ENCODE results near the gene TBL1XR1.

The TBL1XR1 gene

DNA sequence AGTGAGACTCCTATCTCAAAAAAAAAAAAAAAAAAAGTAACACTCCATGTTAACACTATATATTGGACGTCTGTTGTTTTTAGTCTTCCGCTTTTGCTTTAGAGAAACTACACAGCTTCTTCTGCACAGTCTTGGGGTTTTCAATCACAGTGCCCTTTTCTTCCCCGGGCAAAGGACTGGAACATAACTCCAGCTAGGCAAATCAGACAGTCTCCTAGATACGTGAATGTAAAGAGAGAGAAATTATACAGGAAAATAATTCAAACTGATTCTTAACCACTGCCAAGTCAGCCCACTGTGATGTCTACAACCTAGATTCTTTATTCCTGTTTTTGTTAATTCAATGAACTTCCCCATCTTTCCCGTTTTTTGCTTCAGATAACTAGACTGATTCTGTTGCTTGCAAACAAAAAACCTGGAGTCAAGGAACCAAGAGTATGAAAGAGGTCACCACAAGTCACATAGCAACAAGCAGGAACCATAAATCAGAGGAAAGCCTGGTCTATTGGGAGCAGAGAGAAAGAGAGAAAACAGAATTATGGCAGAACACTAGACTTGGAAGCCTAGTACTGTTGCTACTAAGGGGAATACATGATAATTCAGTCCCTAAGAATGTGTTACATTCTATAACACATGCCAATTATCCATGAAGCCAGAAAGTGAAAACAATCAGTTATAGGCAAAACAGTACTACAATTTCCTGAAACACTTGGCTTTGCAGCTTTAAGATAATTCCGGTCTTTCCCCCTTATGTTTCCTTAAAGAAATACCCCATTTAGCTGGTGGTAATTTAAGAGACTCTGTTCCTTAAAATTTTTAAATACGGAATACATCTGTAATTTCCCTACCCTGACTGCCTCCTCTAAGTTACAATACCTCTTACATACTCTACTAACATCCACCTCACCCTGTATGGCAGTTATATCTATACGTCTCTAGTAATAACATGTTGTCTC lies 63.1 kb downstream of the TBL1XR1 start:
- no peak for DNase-seq (ENCODE audit: low read depth)
- TF ChIP-seq, protein P1, sequence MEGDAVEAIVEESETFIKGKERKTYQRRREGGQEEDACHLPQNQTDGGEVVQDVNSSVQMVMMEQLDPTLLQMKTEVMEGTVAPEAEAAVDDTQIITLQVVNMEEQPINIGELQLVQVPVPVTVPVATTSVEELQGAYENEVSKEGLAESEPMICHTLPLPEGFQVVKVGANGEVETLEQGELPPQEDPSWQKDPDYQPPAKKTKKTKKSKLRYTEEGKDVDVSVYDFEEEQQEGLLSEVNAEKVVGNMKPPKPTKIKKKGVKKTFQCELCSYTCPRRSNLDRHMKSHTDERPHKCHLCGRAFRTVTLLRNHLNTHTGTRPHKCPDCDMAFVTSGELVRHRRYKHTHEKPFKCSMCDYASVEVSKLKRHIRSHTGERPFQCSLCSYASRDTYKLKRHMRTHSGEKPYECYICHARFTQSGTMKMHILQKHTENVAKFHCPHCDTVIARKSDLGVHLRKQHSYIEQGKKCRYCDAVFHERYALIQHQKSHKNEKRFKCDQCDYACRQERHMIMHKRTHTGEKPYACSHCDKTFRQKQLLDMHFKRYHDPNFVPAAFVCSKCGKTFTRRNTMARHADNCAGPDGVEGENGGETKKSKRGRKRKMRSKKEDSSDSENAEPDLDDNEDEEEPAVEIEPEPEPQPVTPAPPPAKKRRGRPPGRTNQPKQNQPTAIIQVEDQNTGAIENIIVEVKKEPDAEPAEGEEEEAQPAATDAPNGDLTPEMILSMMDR (IDR thresholded peaks at IDR 0.05; ENCODE audit: low read length, missing control alignments): no peak
- no peak overlapping the region for H3K4me3 ChIP-seq (replicated peaks; ENCODE audit: low read depth, low read length)

DNA sequence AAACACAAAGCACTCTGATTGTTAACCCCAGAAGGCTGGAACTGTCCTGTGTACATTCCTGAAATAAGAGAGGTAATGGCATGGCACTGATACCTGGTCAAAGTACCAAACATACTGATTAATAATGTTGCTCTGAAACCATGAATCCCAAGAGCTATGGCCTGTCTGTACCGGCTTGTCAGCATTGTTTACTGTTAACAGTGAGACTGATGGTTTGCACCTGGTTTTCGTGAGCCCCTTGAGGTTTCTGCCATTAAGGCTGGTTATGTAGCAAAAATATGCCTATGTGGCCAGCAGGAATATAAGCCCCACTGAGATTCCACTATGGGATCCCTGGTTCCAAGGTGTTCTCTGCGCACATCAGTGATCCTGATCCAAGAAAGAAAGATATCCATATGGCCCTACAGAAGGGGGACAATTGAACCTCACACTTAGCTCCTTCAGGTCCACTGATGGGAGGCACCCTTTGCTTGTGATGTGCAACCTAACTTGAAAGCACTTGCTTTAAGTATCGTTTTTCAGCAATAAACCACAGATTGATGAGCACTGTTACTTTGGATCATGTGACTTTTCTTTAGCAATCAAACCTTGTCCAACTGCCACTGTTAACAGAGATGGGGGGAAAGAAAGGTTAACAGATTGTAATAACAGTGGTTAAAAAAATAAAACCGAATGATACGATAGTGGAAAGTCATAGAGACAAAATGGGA lies 65.2 kb downstream of the TBL1XR1 start:
- TF ChIP-seq, protein P1 (IDR thresholded peaks at IDR 0.05; ENCODE audit: low read length, missing control alignments): no peak
- no peak overlapping the region for H3K4me3 ChIP-seq (replicated peaks; ENCODE audit: low read depth, low read length)
- no peak for DNase-seq (ENCODE audit: low read depth)

DNA sequence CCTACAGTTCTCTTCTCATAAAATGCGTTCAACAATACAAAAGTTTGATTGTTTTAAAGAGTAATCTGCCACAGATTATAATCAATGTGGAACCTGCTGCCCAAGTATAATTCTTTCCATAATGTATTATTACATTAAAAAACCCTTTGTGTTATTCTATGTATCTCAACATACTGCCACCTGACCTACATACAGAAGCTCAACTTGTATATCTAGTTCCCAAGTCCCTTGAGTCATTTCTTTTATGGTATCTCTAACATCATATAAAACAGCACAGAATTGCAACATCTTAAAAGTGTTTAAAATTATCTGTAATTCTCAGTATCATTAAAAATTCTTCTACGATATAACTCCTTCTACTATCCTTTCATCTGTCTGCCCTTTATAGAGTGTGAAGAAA lies 70.3 kb downstream of the TBL1XR1 start:
- DNase-seq (ENCODE audit: low read depth): no peak
- no peak overlapping the region for H3K4me3 ChIP-seq (replicated peaks; ENCODE audit: low read depth, low read length)
- TF ChIP-seq, protein P1 (IDR thresholded peaks at IDR 0.05; ENCODE audit: low read length, missing control alignments): no peak

DNA sequence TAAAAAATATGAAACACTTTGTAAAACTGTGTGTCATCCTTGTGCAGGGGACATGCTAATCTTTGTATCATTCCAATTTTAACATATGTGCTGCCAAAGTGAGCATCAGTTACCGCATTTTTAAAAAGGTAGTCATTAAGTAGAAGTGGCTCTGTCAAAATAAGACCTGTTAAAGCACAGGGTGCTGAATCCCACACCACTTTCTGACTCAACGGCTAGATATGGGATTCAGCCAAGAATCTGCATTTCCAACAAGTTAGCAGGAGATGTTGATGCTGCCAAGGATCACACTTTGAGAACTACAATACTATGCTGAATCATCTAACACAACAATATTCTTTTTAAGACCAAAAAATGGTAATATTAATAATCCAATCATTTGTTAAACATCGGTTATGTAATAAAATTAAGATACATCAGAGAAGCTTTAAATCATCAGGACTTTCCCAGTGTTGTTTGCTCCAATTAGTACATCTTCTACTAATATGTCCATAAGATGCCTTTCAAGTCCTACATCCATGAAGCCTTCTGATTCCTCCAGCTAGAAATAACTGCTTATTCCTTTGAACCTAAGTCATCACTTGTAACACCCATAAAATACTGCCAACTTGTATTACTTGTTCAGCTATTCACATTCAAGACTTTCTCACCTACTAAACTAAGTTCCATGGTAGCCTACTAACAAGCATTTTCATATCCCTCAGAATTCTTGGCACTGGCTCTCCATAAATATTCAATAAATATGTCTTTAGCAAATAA lies 71.1 kb downstream of the TBL1XR1 start:
- peak; percentile 86 for DNase-seq (ENCODE audit: low read depth)
- no peak overlapping the region for H3K4me3 ChIP-seq (replicated peaks; ENCODE audit: low read depth, low read length)

DNA sequence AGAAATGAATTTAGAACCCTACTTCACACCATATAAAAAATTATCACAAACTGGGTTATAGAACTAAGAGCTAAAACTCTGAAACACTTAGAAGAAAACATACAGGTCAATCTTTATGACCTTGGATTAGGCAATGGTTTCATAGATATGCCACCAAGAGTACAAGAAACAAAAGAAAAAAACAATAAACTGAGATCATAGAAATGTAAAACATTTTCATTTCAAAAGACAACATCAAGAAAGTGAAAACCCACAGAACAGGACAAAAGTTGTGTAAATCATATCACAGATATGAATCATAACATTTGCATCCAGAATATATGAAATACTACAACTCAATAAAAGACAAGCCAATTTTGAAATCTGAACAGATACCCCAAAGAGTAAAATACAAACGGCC lies 72.4 kb downstream of the TBL1XR1 start:
- DNase-seq (ENCODE audit: low read depth): peak; percentile 57
- TF ChIP-seq, protein P1 (IDR thresholded peaks at IDR 0.05; ENCODE audit: low read length, missing control alignments): no peak
- no peak overlapping the region for H3K4me3 ChIP-seq (replicated peaks; ENCODE audit: low read depth, low read length)

More for the DNA sequence above, 71.1 kb downstream of the TBL1XR1 start:
- TF ChIP-seq, protein P1 (IDR thresholded peaks at IDR 0.05; ENCODE audit: low read length, missing control alignments): no peak

DNA sequence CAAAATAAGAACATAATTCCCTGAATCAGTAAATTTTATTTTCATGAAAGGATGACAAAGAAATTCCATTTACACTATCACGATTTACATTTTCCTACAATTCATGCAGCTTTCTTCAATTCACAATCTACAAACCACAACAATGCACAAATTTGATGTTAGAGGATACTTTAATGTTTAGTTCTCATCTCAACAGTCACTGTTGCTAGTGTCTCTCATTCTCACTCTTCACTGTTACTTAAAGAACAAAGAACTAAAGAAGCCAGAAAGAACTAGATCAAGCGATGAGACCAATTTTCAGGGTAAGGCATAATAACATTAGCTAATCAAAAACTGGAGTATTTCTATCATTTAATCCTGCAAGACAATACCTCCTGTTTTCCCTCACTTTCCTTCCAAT lies 73.5 kb downstream of the TBL1XR1 start:
- no peak for DNase-seq (ENCODE audit: low read depth)
- H3K4me3 ChIP-seq (replicated peaks; ENCODE audit: low read depth, low read length): no peak overlapping the region
- TF ChIP-seq, protein P1 (IDR thresholded peaks at IDR 0.05; ENCODE audit: low read length, missing control alignments): no peak

All from fibroblast of pulmonary artery (primary cell).